Osteocyte (in vitro differentiated cells): ENCODE measurements around the gene HOATZ. TPM values are rescaled to one million over a fixed set of nuclear protein-coding genes. Genes with fewer than 3 reads are reported as not detected.

Source experiments
- DNase-seq: peaks from one replicate; pipeline ENCODE4 v3.0.0; 2021; ENCODE audit warnings: mixed read lengths; ENCODE audit not compliant: unreplicated experiment; ENCODE audit errors: extremely low spot score
- H3K27ac Mint-ChIP-seq: one replicate; pipeline ENCODE4 v1.8.0; 2021; ENCODE audit warnings: mild to moderate bottlenecking, mixed read lengths; ENCODE audit not compliant: unreplicated experiment
- H3K27me3 Mint-ChIP-seq: one replicate; pipeline ENCODE4 v1.8.0; 2021; ENCODE audit warnings: mixed read lengths; ENCODE audit not compliant: unreplicated experiment
- H3K36me3 Mint-ChIP-seq: one replicate; pipeline ENCODE4 v1.8.0; 2021; ENCODE audit warnings: mixed read lengths; ENCODE audit not compliant: unreplicated experiment
- H3K4me1 Mint-ChIP-seq: one replicate; pipeline ENCODE4 v1.8.0; 2021; ENCODE audit warnings: mixed read lengths; ENCODE audit not compliant: unreplicated experiment
- H3K4me3 Mint-ChIP-seq: one replicate; pipeline ENCODE4 v1.8.0; 2021; ENCODE audit warnings: mild to moderate bottlenecking, moderate library complexity, mixed read lengths; ENCODE audit not compliant: unreplicated experiment
- H3K9me3 Mint-ChIP-seq: one replicate; pipeline ENCODE4 v1.8.0; 2021; ENCODE audit warnings: mixed read lengths; ENCODE audit not compliant: unreplicated experiment
- total RNA-seq: library from RNA; stranded (reverse); gene quantifications from 2 replicates; pipeline ENCODE4 v1.2.1, GENCODE V29; 2021
- TF ChIP-seq, protein P1 (sequence below): fragments of 200-600 bp; sonication (generic); IDR thresholded peaks from 2 replicates; pipeline ENCODE4 v1.5.0; 2021; ENCODE audit warnings: antibody characterized with exemption, mild to moderate bottlenecking, moderate library complexity

The HOATZ gene
- total RNA-seq, 1 donor from 2014 or later = not detected

DNA sequence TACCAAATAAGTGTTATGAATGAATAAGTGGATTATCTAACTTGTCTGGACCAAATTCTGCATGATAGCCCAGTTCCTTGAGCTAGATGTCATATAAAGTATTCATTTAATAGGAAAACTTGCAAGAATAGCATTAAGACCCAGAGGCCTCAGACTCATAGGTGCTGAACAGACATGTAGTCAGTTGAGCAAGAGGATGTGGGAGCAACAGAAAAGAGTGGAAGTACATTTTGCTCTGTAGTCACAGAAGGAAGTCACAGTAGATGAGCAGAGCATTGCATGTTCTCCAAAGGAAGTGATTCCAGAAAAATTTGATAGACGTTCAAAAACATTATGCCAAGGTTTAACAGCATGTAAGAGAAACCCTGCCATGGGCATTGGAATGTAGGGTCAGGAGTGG lies 9.5 kb downstream of the HOATZ start:
- no peak for DNase-seq
- H3K27me3 Mint-ChIP-seq = no peaks in the 10 kb centered on the region
- peaks cover 5% of the 10 kb centered on the region for H3K4me1 Mint-ChIP-seq
- no peaks in the 10 kb centered on the region for H3K36me3 Mint-ChIP-seq
- TF ChIP-seq, protein P1, sequence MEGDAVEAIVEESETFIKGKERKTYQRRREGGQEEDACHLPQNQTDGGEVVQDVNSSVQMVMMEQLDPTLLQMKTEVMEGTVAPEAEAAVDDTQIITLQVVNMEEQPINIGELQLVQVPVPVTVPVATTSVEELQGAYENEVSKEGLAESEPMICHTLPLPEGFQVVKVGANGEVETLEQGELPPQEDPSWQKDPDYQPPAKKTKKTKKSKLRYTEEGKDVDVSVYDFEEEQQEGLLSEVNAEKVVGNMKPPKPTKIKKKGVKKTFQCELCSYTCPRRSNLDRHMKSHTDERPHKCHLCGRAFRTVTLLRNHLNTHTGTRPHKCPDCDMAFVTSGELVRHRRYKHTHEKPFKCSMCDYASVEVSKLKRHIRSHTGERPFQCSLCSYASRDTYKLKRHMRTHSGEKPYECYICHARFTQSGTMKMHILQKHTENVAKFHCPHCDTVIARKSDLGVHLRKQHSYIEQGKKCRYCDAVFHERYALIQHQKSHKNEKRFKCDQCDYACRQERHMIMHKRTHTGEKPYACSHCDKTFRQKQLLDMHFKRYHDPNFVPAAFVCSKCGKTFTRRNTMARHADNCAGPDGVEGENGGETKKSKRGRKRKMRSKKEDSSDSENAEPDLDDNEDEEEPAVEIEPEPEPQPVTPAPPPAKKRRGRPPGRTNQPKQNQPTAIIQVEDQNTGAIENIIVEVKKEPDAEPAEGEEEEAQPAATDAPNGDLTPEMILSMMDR = no peak
- no peaks in the 10 kb centered on the region for H3K9me3 Mint-ChIP-seq
- no peak overlapping the region for H3K27ac Mint-ChIP-seq
- no peak overlapping the region for H3K4me3 Mint-ChIP-seq

DNA sequence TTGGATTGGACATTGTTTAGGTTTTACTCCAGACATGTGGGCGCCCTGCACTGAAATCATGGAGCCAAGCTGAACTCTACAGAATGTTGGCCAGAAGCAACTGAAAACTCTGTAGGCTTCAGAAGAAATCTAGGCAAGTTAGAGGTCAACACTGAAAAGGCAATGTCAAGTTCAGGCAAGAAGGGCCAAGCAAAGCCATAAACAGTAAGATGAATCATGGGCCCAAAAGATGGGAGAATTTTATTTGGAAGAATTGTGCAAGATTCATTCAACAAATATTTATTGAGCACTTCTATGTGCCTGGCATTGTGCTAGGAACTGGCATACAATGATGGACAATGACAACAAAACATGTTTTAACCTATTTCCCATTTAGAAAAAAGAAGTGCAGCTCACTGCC lies 10.9 kb downstream of the HOATZ start:
- no peak overlapping the region for H3K4me3 Mint-ChIP-seq
- H3K4me1 Mint-ChIP-seq = peaks cover 5% of the 10 kb centered on the region
- H3K36me3 Mint-ChIP-seq = no peaks in the 10 kb centered on the region
- DNase-seq = no peak
- H3K27me3 Mint-ChIP-seq = no peaks in the 10 kb centered on the region
- TF ChIP-seq, protein P1 = no peak
- no peak overlapping the region for H3K27ac Mint-ChIP-seq
- H3K9me3 Mint-ChIP-seq = no peaks in the 10 kb centered on the region

DNA sequence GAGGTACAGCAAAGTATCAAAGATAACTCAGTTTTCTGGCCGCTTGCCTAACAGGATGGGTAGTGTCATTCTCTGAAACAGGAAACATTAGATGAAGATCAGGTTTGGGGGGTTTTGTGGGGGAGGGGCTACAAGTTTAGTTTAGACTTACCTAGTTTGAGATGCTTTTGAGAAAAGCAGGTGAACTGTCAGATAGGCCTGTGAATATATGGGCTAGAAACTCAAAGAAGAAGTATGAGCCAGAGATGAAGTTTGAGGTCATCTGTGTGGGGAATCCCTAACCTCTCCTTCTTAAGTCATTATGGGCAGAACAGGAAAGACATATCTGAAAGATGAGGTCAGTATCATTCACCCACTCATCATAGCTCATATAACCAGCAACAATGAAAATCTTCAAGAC lies 11.9 kb downstream of the HOATZ start:
- Mint-ChIP-seq H3K27ac (no peak overlapping the region), H3K4me1 (peaks cover 9% of the 10 kb centered on the region), H3K36me3 (no peaks in the 10 kb centered on the region), H3K27me3 (no peaks in the 10 kb centered on the region), H3K4me3 (no peak overlapping the region), H3K9me3 (no peaks in the 10 kb centered on the region)
- DNase-seq = no peak
- TF ChIP-seq, protein P1 = no peak

DNA sequence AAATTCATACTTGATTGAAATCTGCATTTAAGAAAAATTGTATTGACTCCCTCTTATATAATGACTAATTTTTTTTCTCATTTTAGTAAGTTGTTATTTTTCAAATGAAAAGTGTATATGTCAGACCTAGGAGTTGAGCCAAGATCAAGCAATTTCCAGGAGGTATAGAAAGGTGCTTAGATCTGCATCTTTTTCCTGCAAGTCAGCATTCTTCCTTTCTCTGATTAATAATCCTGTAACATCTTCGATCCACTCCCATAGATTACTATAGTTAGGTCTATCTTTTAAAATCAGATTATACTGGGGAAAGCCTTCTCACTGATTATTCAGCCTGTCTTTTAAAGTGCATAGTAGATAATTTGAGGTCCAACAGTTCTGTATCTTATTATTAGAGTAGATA lies 12.7 kb downstream of the HOATZ start:
- no peak for DNase-seq
- no peak overlapping the region for H3K4me3 Mint-ChIP-seq

DNA sequence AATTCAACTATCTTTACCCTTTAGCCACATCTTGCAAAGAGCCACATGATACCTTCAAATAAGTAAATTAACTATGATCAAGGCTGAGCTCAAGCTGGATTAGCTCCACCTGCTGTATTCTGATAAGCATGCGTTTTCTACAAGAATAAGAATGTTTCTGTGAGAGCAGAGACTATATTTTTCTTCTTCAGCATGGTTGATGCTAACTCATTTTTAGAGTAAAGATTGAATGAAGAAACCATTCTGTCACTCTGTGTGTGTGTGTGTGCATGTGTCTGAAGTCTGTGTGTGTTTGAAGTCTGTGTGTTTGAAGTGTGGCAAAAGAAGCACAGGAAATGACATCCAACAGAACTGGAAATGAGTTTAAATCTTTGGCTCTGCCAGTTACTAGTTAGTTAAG lies 14.0 kb downstream of the HOATZ start:
- Mint-ChIP-seq H3K9me3 (no peaks in the 10 kb centered on the region), H3K27me3 (no peaks in the 10 kb centered on the region), H3K4me1 (peaks cover 15% of the 10 kb centered on the region), H3K36me3 (no peaks in the 10 kb centered on the region), H3K4me3 (no peak overlapping the region), H3K27ac (no peak overlapping the region)
- TF ChIP-seq, protein P1 = peak; percentile 19
- no peak for DNase-seq

More for the DNA sequence above, 12.7 kb downstream of the HOATZ start:
- Mint-ChIP-seq H3K27ac (no peak overlapping the region), H3K27me3 (no peaks in the 10 kb centered on the region), H3K4me1 (peaks cover 15% of the 10 kb centered on the region), H3K9me3 (no peaks in the 10 kb centered on the region), H3K36me3 (no peaks in the 10 kb centered on the region)
- TF ChIP-seq, protein P1 = no peak
